Pancreas (tissue), 10 donors: ENCODE data around the gene ABL1. TPM values are rescaled to one million over a fixed set of nuclear protein-coding genes. Genes with fewer than 3 reads are reported as not detected.

Experiments used
- ATAC-seq, 4 donors: fragments of 200-7000 bp; cut with Tn5 transposase; one replicate each; pipeline versions ENCODE4 v1.8.0 to v1.9.1; 2020; ENCODE audit warnings: mild to moderate bottlenecking in 4 of 4, moderate library complexity in 4 of 4
- DNase-seq, 6 donors: peaks; one replicate each; pipeline ENCODE4 v3.0.0-alpha.2; 2020
- FAIRE-seq: peaks from 2 replicates; lab custom pipeline; 2012; peaks lifted over from hg19 to GRCh38; lab: Jason Lieb, UNC
- H3K27ac ChIP-seq, 4 donors: fragments of 200-600 bp; sonication (generic); 1 replicate in 3 of 4; 2 replicates in 1 of 4; pipeline versions ENCODE4 v1.5.0 to v1.8.0; 2020
- H3K27me3 ChIP-seq, 4 donors: fragments of 200-600 bp; one replicate each; pipeline ENCODE4 v1.8.0; 2021
- H3K36me3 ChIP-seq, 3 donors: fragments of 200-600 bp; sonication (generic) in 1 of 3; one replicate each; pipeline versions ENCODE4 v1.5.0 to v1.8.0; 2020 to 2021
- H3K4me1 ChIP-seq, 3 donors: fragments of 200-600 bp; one replicate each; pipeline ENCODE4 v1.8.0; 2021
- H3K4me3 ChIP-seq, 4 donors: fragments of 200-600 bp; sonication (generic) in 2 of 4; one replicate each; pipeline versions ENCODE4 v1.5.0 to v1.8.0; 2020 to 2021
- H3K9me3 ChIP-seq, 4 donors: fragments of 200-600 bp; one replicate each; pipeline ENCODE4 v1.8.0; 2021
- WGBS, 2 donors: extraction: QIAGEN DNeasy Blood & Tissue Kit; methylation state at CpG; one replicate each; pipeline ENCODE4 v1.1.7; 2013; 5-methylcytosine and 5-hydroxymethylcytosine counted together
- intact Hi-C, 3 donors: fragments of 100-400 bp; cut with DNase I; formaldehyde crosslinking; loops; one replicate each; pipeline versions ENCODE4 v1.11.1 to v1.14.2; 2022
- polyA plus RNA-seq, 2 donors: library from polyadenylated mRNA; stranded (reverse); fragments of 200-250 nt; gene quantifications; one replicate each; pipeline ENCODE4 v1.2.3, GENCODE V29; 2013
- total RNA-seq, 6 donors: library from RNA; stranded (reverse); fragmentation: NEBNext Ultra II Directional in 4 of 6; extraction: Animal tissue kit (Norgen Biotek cat#: 25700) in 4 of 6; gene quantifications; one replicate each; pipeline versions ENCODE4 v1.2.1 to v1.2.4, GENCODE V29; 2021 to 2023
- TF ChIP-seq, protein P1 (sequence below), 4 donors: fragments of 200-600 bp; sonication (generic) in 3 of 4; IDR thresholded peaks; one replicate each; pipeline versions ENCODE4 v1.5.0 to v1.8.0; 2021; ENCODE audit warnings: antibody characterized with exemption in 4 of 4
- donor health status: healthy with polysubstance abuse.
- donor health status: DM: no; HTN: no; CAD: no; lungs with moderate emphysema.
- donor health status: DM: no; HTN: no; CAD: no.
- donor health status: control.
- donor health status: control.
- donor health status: Bipolar disorder and iron deficiency.
- donor health status: DM: yes; HTN: yes; CAD: no.
- donor health status: DM: no; HTN: no; CAD: no.
- donor health status: DM: no; HTN: no; CAD: no.
- donor health status: DM: yes; HTN: yes; CAD: no.

The ABL1 gene
- total and polyA plus RNA-seq, 8 donors, result 15.3 to 31.9 (median 19.4) TPM

DNA sequence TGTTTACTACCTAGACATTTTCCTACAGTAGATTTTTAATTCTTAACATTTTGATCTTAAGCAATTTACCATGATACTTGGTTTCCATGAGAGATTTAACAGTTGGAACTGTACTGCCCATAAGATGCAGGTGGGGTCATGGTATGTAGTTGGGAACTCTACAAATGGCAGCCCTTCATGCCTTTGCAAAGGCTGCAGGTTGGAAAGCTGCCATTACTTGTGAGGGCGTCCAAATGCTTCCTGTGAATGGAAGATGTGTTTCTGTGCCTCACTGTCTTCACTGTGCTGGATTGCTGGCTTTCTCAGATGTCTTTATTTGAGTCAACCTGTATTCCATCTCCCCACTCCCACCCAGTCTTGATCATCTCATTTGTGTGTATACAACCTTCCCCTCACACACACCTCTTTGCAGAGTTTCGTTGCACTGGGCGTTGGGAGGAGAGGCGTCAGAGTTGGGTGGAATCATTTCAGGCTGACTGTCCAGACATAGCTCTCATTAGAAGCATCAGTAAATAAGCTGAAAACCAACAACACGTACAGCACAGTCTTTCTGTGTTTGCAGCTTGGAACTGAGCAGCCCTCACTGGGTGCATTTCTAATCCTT, 14.8 kb upstream of the ABL1 start:
- FAIRE-seq (no peak), ATAC-seq (no peak), DNase-seq (no peak)
- Histone ChIP-seq H3K9me3 (no peaks in the 10 kb centered on the region), H3K4me3 (no peak overlapping the region), H3K27me3 (no peaks in the 10 kb centered on the region), H3K4me1 (peaks cover 0 to 10% (median 5%) of the 10 kb centered on the region in 3 donors), H3K36me3 (no peaks in the 10 kb centered on the region), H3K27ac (no peak overlapping the region)
- TF ChIP-seq, protein P1, sequence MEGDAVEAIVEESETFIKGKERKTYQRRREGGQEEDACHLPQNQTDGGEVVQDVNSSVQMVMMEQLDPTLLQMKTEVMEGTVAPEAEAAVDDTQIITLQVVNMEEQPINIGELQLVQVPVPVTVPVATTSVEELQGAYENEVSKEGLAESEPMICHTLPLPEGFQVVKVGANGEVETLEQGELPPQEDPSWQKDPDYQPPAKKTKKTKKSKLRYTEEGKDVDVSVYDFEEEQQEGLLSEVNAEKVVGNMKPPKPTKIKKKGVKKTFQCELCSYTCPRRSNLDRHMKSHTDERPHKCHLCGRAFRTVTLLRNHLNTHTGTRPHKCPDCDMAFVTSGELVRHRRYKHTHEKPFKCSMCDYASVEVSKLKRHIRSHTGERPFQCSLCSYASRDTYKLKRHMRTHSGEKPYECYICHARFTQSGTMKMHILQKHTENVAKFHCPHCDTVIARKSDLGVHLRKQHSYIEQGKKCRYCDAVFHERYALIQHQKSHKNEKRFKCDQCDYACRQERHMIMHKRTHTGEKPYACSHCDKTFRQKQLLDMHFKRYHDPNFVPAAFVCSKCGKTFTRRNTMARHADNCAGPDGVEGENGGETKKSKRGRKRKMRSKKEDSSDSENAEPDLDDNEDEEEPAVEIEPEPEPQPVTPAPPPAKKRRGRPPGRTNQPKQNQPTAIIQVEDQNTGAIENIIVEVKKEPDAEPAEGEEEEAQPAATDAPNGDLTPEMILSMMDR (IDR thresholded peaks at IDR 0.05), result no peak
- intact Hi-C loops, result no loop called here
- WGBS, 2 donors, result 85 to 90% methylated on average over 5 of the region's 5 CpGs

- DNase-seq, result no peak
- FAIRE-seq, result no peak
- Histone ChIP-seq H3K4me3 (no peak overlapping the region), H3K9me3 (no peaks in the 10 kb centered on the region), H3K36me3 (no peaks in the 10 kb centered on the region), H3K27ac (no peak overlapping the region), H3K4me1 (peaks cover 6 to 16% (median 10%) of the 10 kb centered on the region in 3 donors), H3K27me3 (no peaks in the 10 kb centered on the region)
- intact Hi-C loops, result no loop called here
- peak in 1 of 4 donors; percentile 22 for ATAC-seq
- TF ChIP-seq, protein P1 (IDR thresholded peaks at IDR 0.05), result no peak
- 95% methylated on average over 6 of the region's 6 CpGs for WGBS, 2 donors
These were observed 11.6 kb upstream of the ABL1 start for GRCh38 chr9:130823435-130823834.

- no peaks in the 10 kb centered on the region for H3K36me3 ChIP-seq
- H3K9me3 ChIP-seq, result no peaks in the 10 kb centered on the region
- TF ChIP-seq, protein P1 (IDR thresholded peaks at IDR 0.05), result no peak
- DNase-seq (no peak), FAIRE-seq (no peak), ATAC-seq (no peak)
- intact Hi-C loops, result no loop called here
- no peaks in the 10 kb centered on the region for H3K27me3 ChIP-seq
- no peak overlapping the region for H3K4me3 ChIP-seq
- WGBS, 2 donors, result 68% methylated on average over 2 of the region's 2 CpGs
- peaks cover 6 to 16% (median 10%) of the 10 kb centered on the region in 3 donors for H3K4me1 ChIP-seq
- H3K27ac ChIP-seq, result peak overlapping the region in 3 of 4 donors; percentile 15 to 50 (median 39)
These were observed 11.0 kb upstream of the ABL1 start for GRCh38 chr9:130824079-130824478.

DNA sequence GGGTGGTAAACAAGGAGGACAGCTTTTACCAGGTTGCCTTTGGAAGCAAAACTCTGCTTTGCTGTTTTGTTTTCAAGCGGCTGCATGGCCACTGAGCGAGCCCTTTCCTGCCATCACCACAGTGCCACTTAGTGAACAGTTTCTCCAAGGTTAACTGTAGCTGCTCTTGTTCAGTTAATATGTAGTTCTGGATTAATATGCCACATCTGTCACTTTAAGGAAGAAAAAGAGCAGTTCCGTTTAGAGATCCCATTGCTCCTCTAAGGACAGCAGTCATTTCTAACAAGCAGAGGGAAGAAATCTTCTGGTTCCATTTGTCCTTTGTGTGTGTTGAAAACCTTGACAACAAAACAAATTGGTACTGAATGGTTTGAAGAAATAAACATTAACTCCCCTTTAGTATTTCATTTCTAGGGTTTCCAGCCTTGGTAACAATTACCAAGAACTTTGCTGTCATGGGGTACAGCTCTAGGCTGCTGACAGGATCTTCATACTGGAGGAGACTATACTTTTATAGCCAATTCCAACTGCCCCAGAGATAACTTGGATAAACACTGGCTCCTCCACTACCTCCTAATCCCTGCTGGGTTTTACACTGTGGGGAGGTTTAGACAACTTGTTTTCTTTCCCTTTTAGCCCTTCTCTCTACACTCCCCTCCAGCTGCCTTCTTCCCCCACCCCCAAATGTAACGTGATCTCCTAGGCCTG, 10.3 kb upstream of the ABL1 start:
- no peaks in the 10 kb centered on the region for H3K36me3 ChIP-seq
- intact Hi-C loops, result no loop called here
- DNase-seq (no peak), ATAC-seq (peak; percentile 38 to 83 (median 74)), FAIRE-seq (no peak)
- no peaks in the 10 kb centered on the region for H3K27me3 ChIP-seq
- H3K4me1 ChIP-seq, result peaks cover 6 to 16% (median 10%) of the 10 kb centered on the region in 3 donors
- TF ChIP-seq, protein P1 (IDR thresholded peaks at IDR 0.05), result no peak
- H3K4me3 ChIP-seq, result no peak overlapping the region
- H3K9me3 ChIP-seq, result no peaks in the 10 kb centered on the region
- WGBS, 2 donors, result 24 to 28% methylated on average over 4 of the region's 4 CpGs
- peak overlapping the region in 3 of 4 donors; percentile 15 to 50 (median 39) for H3K27ac ChIP-seq

- intact Hi-C loops, result no loop called here
- Histone ChIP-seq H3K4me1 (peaks cover 6 to 16% (median 10%) of the 10 kb centered on the region in 3 donors), H3K4me3 (no peak overlapping the region), H3K9me3 (no peaks in the 10 kb centered on the region), H3K36me3 (no peaks in the 10 kb centered on the region), H3K27ac (peak overlapping the region in 2 of 4 donors; percentile 15 to 50), H3K27me3 (no peaks in the 10 kb centered on the region)
- TF ChIP-seq, protein P1 (IDR thresholded peaks at IDR 0.05), result no peak
- DNase-seq (no peak), ATAC-seq (no peak), FAIRE-seq (no peak)
These were observed 9.8 kb upstream of the ABL1 start for GRCh38 chr9:130825351-130825651.
